ENCODE data around the gene HS3ST4. TPM values are rescaled to one million over a fixed set of nuclear protein-coding genes. Genes with fewer than 3 reads are reported as not detected.

The HS3ST4 gene
- total and polyA plus RNA-seq, 2 donors from 2014 or later: not detected

- Histone ChIP-seq H3K4me3 (ENCODE audit: low read length in 3 of 3) (no peak overlapping the region), H3K27ac (ENCODE audit: low read depth in 2 of 2, low read length in 2 of 2) (no peak overlapping the region), H3K9me3 (ENCODE audit: control insufficient read depth in 2 of 3, insufficient read depth in 1 of 3, low read length in 3 of 3) (peaks cover 0 to 2% (median 0%) of the 10 kb centered on the region in 3 donors), H3K4me1 (ENCODE audit: control insufficient read depth in 2 of 3, insufficient read depth in 2 of 3, low read depth in 1 of 3, low read length in 3 of 3) (no peaks in the 10 kb centered on the region), H3K27me3 (ENCODE audit: control insufficient read depth, insufficient read depth, low read length) (no peaks in the 10 kb centered on the region), H3K9ac (ENCODE audit: low read length in 3 of 3) (no peak overlapping the region), H3K36me3 (ENCODE audit: control insufficient read depth in 2 of 3, insufficient read depth in 3 of 3, low read length in 3 of 3) (no peaks in the 10 kb centered on the region)
- DNase-seq (no peak), FAIRE-seq (no peak)
- intact Hi-C loops (cut with DNase I): no loop called here
- no peak for TF ChIP-seq CTCF (IDR thresholded peaks at IDR 0.05; ENCODE audit: borderline replicate concordance, extremely low read depth, insufficient read depth)
Measured at GRCh38 chr16:25785361-25785760, 93.6 kb downstream of the HS3ST4 start.

GRCh38 chr16:25786748-25787147 lies 95.0 kb downstream of the HS3ST4 start:
- Histone ChIP-seq H3K27ac (ENCODE audit: low read depth in 2 of 2, low read length in 2 of 2) (no peak overlapping the region), H3K27me3 (ENCODE audit: control insufficient read depth, insufficient read depth, low read length) (no peaks in the 10 kb centered on the region), H3K9ac (ENCODE audit: low read length in 3 of 3) (no peak overlapping the region), H3K36me3 (ENCODE audit: control insufficient read depth in 2 of 3, insufficient read depth in 3 of 3, low read length in 3 of 3) (no peaks in the 10 kb centered on the region), H3K4me3 (ENCODE audit: low read length in 3 of 3) (no peak overlapping the region), H3K4me1 (ENCODE audit: control insufficient read depth in 2 of 3, insufficient read depth in 2 of 3, low read depth in 1 of 3, low read length in 3 of 3) (no peaks in the 10 kb centered on the region), H3K9me3 (ENCODE audit: control insufficient read depth in 2 of 3, insufficient read depth in 1 of 3, low read length in 3 of 3) (peaks cover 0 to 2% (median 0%) of the 10 kb centered on the region in 3 donors)
- no peak for FAIRE-seq
- intact Hi-C loops (cut with DNase I): no loop called here
- no peak for DNase-seq
- TF ChIP-seq CTCF (IDR thresholded peaks at IDR 0.05; ENCODE audit: borderline replicate concordance, extremely low read depth, insufficient read depth): no peak

GRCh38 chr16:25788637-25789036 lies 96.9 kb downstream of the HS3ST4 start:
- Histone ChIP-seq H3K27me3 (ENCODE audit: control insufficient read depth, insufficient read depth, low read length) (no peaks in the 10 kb centered on the region), H3K4me1 (ENCODE audit: control insufficient read depth in 2 of 3, insufficient read depth in 2 of 3, low read depth in 1 of 3, low read length in 3 of 3) (no peaks in the 10 kb centered on the region), H3K36me3 (ENCODE audit: control insufficient read depth in 2 of 3, insufficient read depth in 3 of 3, low read length in 3 of 3) (no peaks in the 10 kb centered on the region), H3K9ac (ENCODE audit: low read length in 3 of 3) (no peak overlapping the region), H3K9me3 (ENCODE audit: control insufficient read depth in 2 of 3, insufficient read depth in 1 of 3, low read length in 3 of 3) (peaks cover 0 to 2% (median 0%) of the 10 kb centered on the region in 3 donors), H3K4me3 (ENCODE audit: low read length in 3 of 3) (no peak overlapping the region), H3K27ac (ENCODE audit: low read depth in 2 of 2, low read length in 2 of 2) (no peak overlapping the region)
- TF ChIP-seq CTCF (IDR thresholded peaks at IDR 0.05; ENCODE audit: borderline replicate concordance, extremely low read depth, insufficient read depth): no peak
- no peak for FAIRE-seq
- DNase-seq: no peak
- intact Hi-C loops (cut with DNase I): no loop called here

GRCh38 chr16:25796239-25796638 lies 104.5 kb downstream of the HS3ST4 start:
- no peaks in the 10 kb centered on the region for H3K4me1 ChIP-seq (ENCODE audit: control insufficient read depth in 2 of 3, insufficient read depth in 2 of 3, low read depth in 1 of 3, low read length in 3 of 3)
- H3K27me3 ChIP-seq (ENCODE audit: control insufficient read depth, insufficient read depth, low read length): no peaks in the 10 kb centered on the region
- no peaks in the 10 kb centered on the region for H3K36me3 ChIP-seq (ENCODE audit: control insufficient read depth in 2 of 3, insufficient read depth in 3 of 3, low read length in 3 of 3)
- H3K4me3 ChIP-seq (ENCODE audit: low read length in 3 of 3): no peak overlapping the region
- FAIRE-seq: no peak
- H3K9me3 ChIP-seq (ENCODE audit: control insufficient read depth in 2 of 3, insufficient read depth in 1 of 3, low read length in 3 of 3): no peaks in the 10 kb centered on the region
- no peak overlapping the region for H3K9ac ChIP-seq (ENCODE audit: low read length in 3 of 3)
- TF ChIP-seq CTCF (IDR thresholded peaks at IDR 0.05; ENCODE audit: borderline replicate concordance, extremely low read depth, insufficient read depth): no peak
- intact Hi-C loops (cut with DNase I): no loop called here
- H3K27ac ChIP-seq (ENCODE audit: low read depth in 2 of 2, low read length in 2 of 2): no peak overlapping the region
- DNase-seq: no peak
